Measurements from ENCODE around the gene OGFRL1.

The OGFRL1 gene

GRCh38 chr6:71246596-71246995, 42.0 kb upstream of the OGFRL1 start:
- H3K36me3 ChIP-seq (ENCODE audit: control insufficient read depth, low read length), result no peaks in the 10 kb centered on the region
- H3K79me2 ChIP-seq (ENCODE audit: control insufficient read depth, low read length), result no peaks in the 10 kb centered on the region
- H3K4me1 ChIP-seq (ENCODE audit: control insufficient read depth, low read length), result peaks cover 54% of the 10 kb centered on the region
- no peaks in the 10 kb centered on the region for H3K9me2 ChIP-seq (replicated peaks; ENCODE audit: control insufficient read depth, low read length)
- H3F3A ChIP-seq (ENCODE audit: control insufficient read depth, insufficient read depth), result peaks cover 32% of the 10 kb centered on the region
- no peaks in the 10 kb centered on the region for H3K27me3 ChIP-seq (ENCODE audit: control insufficient read depth, low read length)
- H3K4me3 ChIP-seq (ENCODE audit: low read length), result no peak overlapping the region
- H3K9me3 ChIP-seq (ENCODE audit: control insufficient read depth, insufficient read depth, low read length), result peaks cover 6% of the 10 kb centered on the region; the same call in 1 of the 2 replicates
- H3K4me2 ChIP-seq (ENCODE audit: low read length), result no peak overlapping the region
- no peaks in the 10 kb centered on the region for H4K20me1 ChIP-seq (ENCODE audit: control insufficient read depth, insufficient read depth, low read depth, low read length)
- H3K27ac ChIP-seq (ENCODE audit: low read depth, low read length), result no peak overlapping the region; the same call in 1 of the 2 replicates
- TF ChIP-seq EZH2phosphoT487 (IDR thresholded peaks at IDR 0.05; ENCODE audit: borderline replicate concordance, low read length) (no peak), CTCF (IDR thresholded peaks at IDR 0.05; ENCODE audit: low read depth, low read length, poor library complexity, severe bottlenecking) (no peak)

- H3F3A ChIP-seq (ENCODE audit: control insufficient read depth, insufficient read depth), result peaks cover 39% of the 10 kb centered on the region
- H3K9me2 ChIP-seq (replicated peaks; ENCODE audit: control insufficient read depth, low read length), result no peaks in the 10 kb centered on the region
- no peaks in the 10 kb centered on the region for H3K79me2 ChIP-seq (ENCODE audit: control insufficient read depth, low read length)
- H3K27me3 ChIP-seq (ENCODE audit: control insufficient read depth, low read length), result no peaks in the 10 kb centered on the region
- H3K4me2 ChIP-seq (ENCODE audit: low read length), result peak overlapping the region; percentile 65
- H3K4me1 ChIP-seq (ENCODE audit: control insufficient read depth, low read length), result peaks cover 72% of the 10 kb centered on the region
- TF ChIP-seq CTCF (IDR thresholded peaks at IDR 0.05; ENCODE audit: low read depth, low read length, poor library complexity, severe bottlenecking) (no peak), EZH2phosphoT487 (IDR thresholded peaks at IDR 0.05; ENCODE audit: borderline replicate concordance, low read length) (no peak)
- H4K20me1 ChIP-seq (ENCODE audit: control insufficient read depth, insufficient read depth, low read depth, low read length), result no peaks in the 10 kb centered on the region
- H3K36me3 ChIP-seq (ENCODE audit: control insufficient read depth, low read length), result no peaks in the 10 kb centered on the region
- peaks cover 4% of the 10 kb centered on the region; the same call in 1 of the 2 replicates for H3K9me3 ChIP-seq (ENCODE audit: control insufficient read depth, insufficient read depth, low read length)
- H3K4me3 ChIP-seq (ENCODE audit: low read length), result peak overlapping the region; percentile 41
- H3K27ac ChIP-seq (ENCODE audit: low read depth, low read length), result peak overlapping the region; percentile 92
Observed at GRCh38 chr6:71248306-71248765, 40.3 kb upstream of the OGFRL1 start.

- Histone ChIP-seq H3K4me3 (ENCODE audit: low read length) (peak overlapping the region; percentile 41), H3K27me3 (ENCODE audit: control insufficient read depth, low read length) (no peaks in the 10 kb centered on the region), H3K79me2 (ENCODE audit: control insufficient read depth, low read length) (no peaks in the 10 kb centered on the region), H3F3A (ENCODE audit: control insufficient read depth, insufficient read depth) (peaks cover 39% of the 10 kb centered on the region), H3K9me2 (replicated peaks; ENCODE audit: control insufficient read depth, low read length) (no peaks in the 10 kb centered on the region), H3K4me2 (ENCODE audit: low read length) (peak overlapping the region; percentile 65), H3K4me1 (ENCODE audit: control insufficient read depth, low read length) (peaks cover 78% of the 10 kb centered on the region), H3K9me3 (ENCODE audit: control insufficient read depth, insufficient read depth, low read length) (peaks cover 4% of the 10 kb centered on the region; the same call in 1 of the 2 replicates), H3K27ac (ENCODE audit: low read depth, low read length) (peak overlapping the region; percentile 92), H4K20me1 (ENCODE audit: control insufficient read depth, insufficient read depth, low read depth, low read length) (no peaks in the 10 kb centered on the region), H3K36me3 (ENCODE audit: control insufficient read depth, low read length) (no peaks in the 10 kb centered on the region)
- no peak for TF ChIP-seq EZH2phosphoT487 (IDR thresholded peaks at IDR 0.05; ENCODE audit: borderline replicate concordance, low read length)
- no peak for TF ChIP-seq CTCF (IDR thresholded peaks at IDR 0.05; ENCODE audit: low read depth, low read length, poor library complexity, severe bottlenecking)
Observed at GRCh38 chr6:71248878-71249544, 39.6 kb upstream of the OGFRL1 start.
